WERI-Rb-1 (cell line): Measurements from ENCODE around the gene TYW5.
A peak's percentile ranks its signal among the peaks of the same experiment; 100 is the strongest.

Source experiments
- DNase-seq: peaks from one replicate; pipeline ENCODE4 v3.0.0-alpha.2; 2020
- H3K27ac ChIP-seq: fragments of 250-450 bp; sonication (Bioruptor Pico); 2 replicates; pipeline ENCODE4 v1.5.1; 2020; ENCODE audit warnings: mild to moderate bottlenecking, moderate library complexity
- H3K27me3 ChIP-seq: fragments of 250-450 bp; sonication (Bioruptor Pico); 2 replicates; pipeline ENCODE4 v1.5.1; 2021; ENCODE audit warnings: mild to moderate bottlenecking, low read depth, moderate library complexity; ENCODE audit not compliant: insufficient read depth, severe bottlenecking
- H3K36me3 ChIP-seq: fragments of 250-450 bp; sonication (Bioruptor Pico); 2 replicates; pipeline ENCODE4 v1.5.1; 2020; ENCODE audit warnings: mild to moderate bottlenecking, moderate library complexity
- H3K4me3 ChIP-seq: 2 replicates; pipeline ENCODE4 v1.5.1; 2011; ENCODE audit warnings: low read depth, mild to moderate bottlenecking, control low read depth, low read length
- H3K9me3 ChIP-seq: fragments of 250-450 bp; sonication (Bioruptor Pico); 2 replicates; pipeline ENCODE4 v1.5.1; 2021; ENCODE audit warnings: mild to moderate bottlenecking, moderate library complexity; ENCODE audit not compliant: severe bottlenecking
- CTCF ChIP-seq: IDR thresholded peaks from 2 replicates; pipeline ENCODE4 v1.5.1; 2011; ENCODE audit warnings: low read depth, mild to moderate bottlenecking, control low read depth, inconsistent platforms, low read length

The TYW5 gene

DNA sequence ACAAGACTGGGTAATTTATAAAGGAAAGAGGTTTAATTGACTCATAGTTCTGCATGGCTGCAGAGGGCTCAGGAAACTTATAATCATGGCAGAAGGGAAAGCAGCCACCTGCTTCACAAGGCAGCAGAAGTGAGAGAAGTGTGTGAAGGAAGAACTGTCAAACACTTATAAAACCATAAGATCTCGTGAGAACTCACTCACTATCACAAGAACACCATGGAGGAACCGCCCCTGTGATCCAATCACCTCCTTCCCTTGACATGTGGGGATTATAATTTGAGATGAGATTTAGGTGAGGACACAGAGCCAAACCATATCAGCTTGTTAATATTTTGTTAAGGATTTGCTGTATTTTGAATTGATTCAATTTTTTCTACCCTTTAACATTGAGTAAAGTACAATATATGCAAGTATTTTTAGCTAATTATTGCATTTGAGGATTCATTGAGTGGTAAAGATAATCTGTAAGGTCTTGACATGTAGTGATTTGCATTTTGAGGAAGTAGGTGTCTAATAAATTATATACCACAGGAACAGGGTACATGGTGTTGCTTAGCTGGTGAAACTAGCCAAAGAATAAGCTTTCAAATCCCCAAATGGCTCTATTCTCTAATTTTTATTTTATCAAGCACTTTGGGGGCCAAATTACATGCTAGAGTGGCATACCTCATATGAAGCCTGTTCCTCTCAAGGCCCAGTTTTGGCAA, 48.1 kb downstream of the TYW5 start:
- TF ChIP-seq CTCF, result no peak

DNA sequence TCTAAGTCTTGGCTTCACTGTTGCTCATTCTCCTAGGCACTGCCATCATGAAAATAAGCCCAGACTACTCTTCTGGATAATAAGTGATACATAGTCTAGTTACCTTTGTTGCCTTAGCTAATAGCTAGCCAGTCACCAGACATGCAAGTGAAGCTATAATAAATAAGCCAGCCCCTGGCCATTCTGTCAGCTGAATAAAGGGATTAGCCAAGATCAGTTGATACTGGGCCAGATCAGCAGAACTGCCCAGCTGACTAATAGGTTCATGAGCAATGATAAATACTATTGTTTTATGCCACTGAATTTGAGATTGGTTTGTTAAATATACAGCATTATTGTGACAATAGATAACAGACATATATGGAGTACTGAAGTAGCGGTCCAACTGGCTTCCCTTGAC, 52.2 kb downstream of the TYW5 start:
- H3K4me3 ChIP-seq, result no peak overlapping the region
- H3K27ac ChIP-seq, result no peak overlapping the region
- no peaks in the 10 kb centered on the region for H3K9me3 ChIP-seq
- no peaks in the 10 kb centered on the region for H3K27me3 ChIP-seq
- DNase-seq, result peak; percentile 49
- TF ChIP-seq CTCF, result no peak
- H3K36me3 ChIP-seq, result no peaks in the 10 kb centered on the region

More for the DNA sequence above, 48.1 kb downstream of the TYW5 start:
- Histone ChIP-seq H3K9me3 (no peaks in the 10 kb centered on the region), H3K27me3 (no peaks in the 10 kb centered on the region), H3K4me3 (no peak overlapping the region), H3K27ac (no peak overlapping the region), H3K36me3 (peaks cover 5% of the 10 kb centered on the region; the same call in 1 of the 2 replicates)
- no peak for DNase-seq

GRCh38 chr2:199902486-199903110, 52.7 kb downstream of the TYW5 start:
- Histone ChIP-seq H3K36me3 (no peaks in the 10 kb centered on the region), H3K27me3 (no peaks in the 10 kb centered on the region), H3K9me3 (no peaks in the 10 kb centered on the region), H3K4me3 (no peak overlapping the region), H3K27ac (no peak overlapping the region)
- no peak for DNase-seq
- TF ChIP-seq CTCF, result no peak

DNA sequence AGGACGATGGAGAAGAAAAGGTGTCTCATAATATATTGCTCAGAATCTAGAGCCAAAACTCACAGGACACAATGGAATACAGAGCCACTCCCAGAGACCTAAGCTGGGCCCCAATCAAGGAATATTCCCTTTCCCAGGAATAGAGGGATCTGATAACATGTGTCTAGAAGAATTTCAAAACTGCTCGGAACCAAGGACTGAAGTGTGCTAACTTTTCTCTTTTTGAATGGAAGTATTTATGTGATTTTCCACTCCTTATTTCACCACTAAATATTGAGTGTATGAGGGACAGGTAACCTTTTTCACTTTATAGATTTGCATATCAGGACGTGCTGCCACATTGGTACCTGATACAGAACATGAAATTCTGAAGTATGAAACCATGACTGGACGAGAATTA, 53.3 kb downstream of the TYW5 start:
- Histone ChIP-seq H3K36me3 (no peaks in the 10 kb centered on the region), H3K9me3 (no peaks in the 10 kb centered on the region), H3K4me3 (no peak overlapping the region), H3K27ac (no peak overlapping the region), H3K27me3 (no peaks in the 10 kb centered on the region)
- no peak for DNase-seq
- no peak for TF ChIP-seq CTCF

DNA sequence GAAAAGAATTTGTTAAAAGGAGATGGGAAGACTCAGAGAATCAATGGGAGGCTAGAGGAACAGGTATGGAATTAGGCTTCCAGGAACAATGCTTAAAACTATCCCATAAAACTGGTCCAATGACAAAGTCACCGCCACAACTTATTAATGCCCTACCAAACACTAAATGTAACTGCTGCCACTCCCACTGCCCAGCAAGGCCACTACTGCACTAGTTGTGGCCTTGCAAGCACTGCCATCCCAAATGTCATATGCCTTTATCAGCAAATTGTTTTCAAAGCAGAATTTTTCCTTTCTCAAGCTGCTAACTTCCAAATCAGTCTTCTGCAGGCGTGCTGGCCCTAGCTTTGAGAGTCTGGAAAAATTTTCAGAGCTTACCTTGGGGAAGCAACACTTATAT, 58.7 kb downstream of the TYW5 start:
- Histone ChIP-seq H3K9me3 (no peaks in the 10 kb centered on the region), H3K27me3 (no peaks in the 10 kb centered on the region), H3K4me3 (no peak overlapping the region), H3K27ac (no peak overlapping the region), H3K36me3 (no peaks in the 10 kb centered on the region)
- no peak for DNase-seq
- no peak for TF ChIP-seq CTCF
